Left hindlimb (tissue), 1 donor: Measurements from ENCODE around the gene CYP4Z1.
"Not testable (repeated sequence)": the region's sequence is repeated elsewhere in the genome, so short reads cannot be mapped to it uniquely, and the experiment has no call there.

Source experiments
- DNase-seq: peaks from one replicate; pipeline ENCODE4 v3.0.0-alpha.2; 2018

The CYP4Z1 gene

GRCh38 chr1:47129489-47130230 is 62.6 kb downstream of the CYP4Z1 start:
- not testable (repeated sequence) for DNase-seq

DNA sequence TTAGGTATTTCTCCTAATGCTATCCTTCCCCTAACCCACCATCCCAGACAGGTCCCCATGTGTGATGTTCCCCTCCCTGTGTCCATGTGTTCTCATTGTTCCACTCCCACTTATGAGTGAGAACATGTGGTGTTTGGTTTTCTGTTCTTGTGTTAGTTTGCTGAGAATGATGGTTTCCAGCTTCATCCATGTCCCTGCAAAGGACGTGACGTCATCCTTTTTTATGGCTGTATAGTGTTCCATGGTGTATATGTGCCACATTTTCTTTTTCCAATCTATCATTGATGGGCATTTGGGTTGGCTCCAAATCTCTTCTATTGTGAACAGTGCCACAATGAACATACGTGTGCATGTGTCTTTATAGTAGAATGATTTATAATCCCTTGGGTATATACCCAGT is 65.6 kb downstream of the CYP4Z1 start:
- DNase-seq, result not testable (repeated sequence)

DNA sequence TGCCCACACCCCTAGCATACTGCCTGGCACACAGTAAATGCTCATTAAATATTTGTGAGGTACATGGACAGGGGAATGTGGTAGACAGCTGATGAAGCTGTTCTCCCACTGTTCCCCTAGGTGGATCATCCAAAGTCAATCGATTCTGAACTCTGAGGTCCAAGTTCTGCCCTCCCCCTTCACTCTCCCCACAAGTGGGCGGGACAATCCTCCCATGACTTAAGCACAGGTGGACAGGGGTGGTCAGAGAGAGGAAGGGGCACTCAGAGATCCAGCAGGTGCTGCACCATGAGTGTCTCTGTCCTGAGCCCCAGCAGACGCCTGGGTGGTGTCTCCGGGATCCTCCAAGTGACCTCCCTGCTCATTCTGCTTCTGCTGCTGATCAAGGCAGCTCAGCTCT is 70.2 kb downstream of the CYP4Z1 start, which contains the start of gene CYP4A22:
TSS of gene CYP4A22 (plus strand) at position 244 of the 400 bp plus-strand sequence. CDS start at position 289, 45 bp downstream.
- DNase-seq, result no peak

- DNase-seq, result no peak
Observed at GRCh38 chr1:47137925-47138615, 71.0 kb downstream of the CYP4Z1 start.

- not testable (repeated sequence) for DNase-seq
Observed at GRCh38 chr1:47140358-47140757, 73.3 kb downstream of the CYP4Z1 start.

DNA sequence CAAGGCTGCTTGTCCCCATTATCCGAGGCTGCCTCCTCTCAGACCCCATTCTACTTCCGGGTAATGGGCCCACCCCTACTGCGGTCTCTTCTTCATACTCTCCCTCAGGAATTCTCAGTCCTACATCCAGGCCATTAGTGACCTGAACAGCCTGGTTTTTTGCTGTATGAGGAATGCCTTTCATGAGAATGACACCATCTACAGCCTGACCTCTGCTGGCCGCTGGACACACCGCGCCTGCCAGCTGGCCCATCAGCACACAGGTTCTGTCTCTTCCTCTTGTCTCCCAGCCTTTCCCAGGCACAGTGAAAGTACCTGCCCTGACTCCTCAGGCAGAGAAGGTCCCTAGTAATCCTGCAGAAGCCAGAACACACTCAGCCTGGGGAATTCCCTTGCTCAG is 76.6 kb downstream of the CYP4Z1 start:
- not testable (repeated sequence) for DNase-seq

- not testable (repeated sequence) for DNase-seq
Observed at GRCh38 chr1:47146495-47146894, 79.5 kb downstream of the CYP4Z1 start.

- DNase-seq, result no peak
Observed at GRCh38 chr1:47147047-47147785, 80.2 kb downstream of the CYP4Z1 start.

DNA sequence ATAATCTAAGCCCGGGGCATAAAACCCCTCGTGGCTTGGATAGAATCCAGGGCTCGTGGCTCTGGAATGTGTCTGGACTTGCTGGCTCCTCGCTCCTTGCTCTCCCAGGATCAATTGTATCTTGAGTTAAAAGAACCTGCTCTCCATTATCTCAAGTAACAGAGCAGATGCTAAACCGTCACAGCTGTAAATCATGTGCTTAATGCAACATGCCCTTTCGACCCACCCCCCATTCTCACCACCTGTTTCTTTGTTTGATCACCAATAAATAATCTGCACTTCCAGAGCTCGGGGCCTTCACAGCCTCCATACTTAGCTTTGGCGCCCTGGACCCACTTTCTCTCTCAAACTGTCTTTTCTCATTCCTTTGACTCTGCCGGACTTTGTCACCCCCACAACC is 82.1 kb downstream of the CYP4Z1 start:
- DNase-seq, result not testable (repeated sequence)

- DNase-seq, result not testable (repeated sequence)
Observed at GRCh38 chr1:47156457-47156856, 89.4 kb downstream of the CYP4Z1 start.

- not testable (repeated sequence) for DNase-seq
Observed at GRCh38 chr1:47157957-47158356, 90.9 kb downstream of the CYP4Z1 start.

DNA sequence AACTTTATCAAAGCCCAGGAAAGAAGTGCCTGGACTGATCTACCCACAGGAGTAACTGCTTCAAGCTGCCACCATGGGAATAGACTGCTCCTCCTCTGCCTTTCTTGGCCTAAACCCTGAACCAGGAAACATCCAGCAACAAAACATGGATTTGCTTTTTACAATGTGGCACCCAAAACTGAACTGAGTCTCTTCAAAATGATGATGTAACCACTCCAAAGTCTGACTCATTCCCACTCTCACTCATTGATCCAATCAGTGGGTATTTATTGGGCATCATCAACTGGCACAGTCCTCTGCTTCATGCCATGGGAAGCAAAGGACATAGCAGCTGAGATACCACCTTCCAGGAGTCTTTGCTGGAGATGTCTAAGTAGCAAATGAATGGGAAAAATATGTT is 93.7 kb downstream of the CYP4Z1 start:
- DNase-seq, result no peak

DNA sequence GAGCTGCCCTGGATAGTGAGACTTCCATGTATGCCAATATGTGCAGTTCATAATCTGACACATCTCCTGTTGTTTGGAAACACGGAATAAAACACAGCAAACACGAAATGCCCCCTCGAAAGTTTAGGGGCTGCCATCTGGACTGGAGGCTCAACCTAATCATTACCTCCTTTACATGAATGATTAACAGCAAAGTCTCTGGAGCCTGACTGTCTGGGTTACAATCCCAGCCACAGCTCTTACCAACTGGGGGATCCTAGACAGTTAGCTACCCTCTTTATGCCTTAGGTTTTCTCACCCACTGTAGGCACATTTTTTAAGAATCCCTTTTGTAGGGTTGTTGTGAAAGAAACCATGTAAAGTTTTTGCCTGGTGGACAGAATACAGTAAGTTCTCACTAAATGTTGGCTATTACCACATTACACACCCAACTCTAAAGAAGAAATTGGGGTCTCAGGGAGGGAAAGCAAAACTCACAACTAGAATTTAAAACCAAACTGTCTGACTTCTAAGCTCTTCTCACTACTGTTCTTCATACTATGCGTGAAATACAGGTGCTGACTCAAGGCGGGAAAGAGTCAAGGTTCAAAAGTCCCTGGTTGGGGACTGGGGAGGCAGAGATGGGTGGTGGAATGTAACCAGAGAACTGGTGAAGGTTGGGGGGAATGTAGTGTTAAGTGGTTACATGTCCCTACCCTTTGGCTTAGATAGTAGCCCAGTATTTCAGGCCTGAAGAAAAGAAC is 94.4 kb downstream of the CYP4Z1 start:
- no peak for DNase-seq

GRCh38 chr1:47164552-47164951 is 97.5 kb downstream of the CYP4Z1 start:
- DNase-seq, result no peak
